HG03108 (cell line): ENCODE data around the gene KRTAP19-8.

ENCODE experiments used
- ATAC-seq: cut with Tn5 transposase; IDR thresholded peaks from one replicate; pipeline ENCODE4 v1.9.1; 2021; ENCODE audit warnings: moderate library complexity; ENCODE audit not compliant: unreplicated experiment

KRTAP19-8 gene

GRCh38 chr21:31012133-31013089, 25.9 kb downstream of the KRTAP19-8 start:
- ATAC-seq: no peak

GRCh38 chr21:31011412-31011811, 26.9 kb downstream of the KRTAP19-8 start:
- no peak for ATAC-seq

- ATAC-seq: no peak
Observed at GRCh38 chr21:31008355-31008754, 29.9 kb downstream of the KRTAP19-8 start.

- no peak for ATAC-seq
Observed at GRCh38 chr21:31005019-31005418, 33.3 kb downstream of the KRTAP19-8 start.

- ATAC-seq: no peak
Observed at GRCh38 chr21:31003471-31003870, 34.8 kb downstream of the KRTAP19-8 start.

GRCh38 chr21:30997541-30997940, 40.7 kb downstream of the KRTAP19-8 start:
- ATAC-seq: no peak

- no peak for ATAC-seq
Observed at GRCh38 chr21:30996728-30997127, 41.5 kb downstream of the KRTAP19-8 start.

- ATAC-seq: no peak
Observed at GRCh38 chr21:30994932-30995331, 43.3 kb downstream of the KRTAP19-8 start.

- no peak for ATAC-seq
Observed at GRCh38 chr21:30990514-30991262, 47.6 kb downstream of the KRTAP19-8 start.

- no peak for ATAC-seq
Observed at GRCh38 chr21:30988706-30989105, 49.6 kb downstream of the KRTAP19-8 start.
